HEK293 (cell line): Measurements from ENCODE around the gene EFNB1.

ENCODE experiments used
- TCF7L2 ChIP-seq: IDR thresholded peaks from 2 replicates; pipeline ENCODE4 v1.6.1; 2011; ENCODE audit warnings: low read depth, mild to moderate bottlenecking, inconsistent platforms, low read length, moderate library complexity, borderline replicate concordance
- ZNF146 ChIP-seq: fragments of 450-650 bp; formaldehyde crosslinking; IDR thresholded peaks from 2 replicates; pipeline ENCODE4 v1.5.1; 2016; ENCODE audit warnings: missing biosample characterization, missing genetic modification characterization
- ZNF184 ChIP-seq: fragments of 450-650 bp; IDR thresholded peaks from 2 replicates; pipeline ENCODE4 v1.5.1; 2018; ENCODE audit warnings: missing biosample characterization, mild to moderate bottlenecking, missing genetic modification characterization
- ZNF221 ChIP-seq: fragments of 450-650 bp; formaldehyde crosslinking; IDR thresholded peaks from 2 replicates; pipeline ENCODE4 v1.5.1; 2017; ENCODE audit warnings: missing biosample characterization, missing genetic modification characterization, borderline replicate concordance
- ZNF239 ChIP-seq: fragments of 450-650 bp; formaldehyde crosslinking; IDR thresholded peaks from 2 replicates; pipeline ENCODE4 v1.5.1; 2016; ENCODE audit warnings: missing biosample characterization, missing genetic modification characterization
- ZNF629 ChIP-seq: fragments of 450-650 bp; formaldehyde crosslinking; IDR thresholded peaks from 2 replicates; pipeline ENCODE4 v1.5.1; 2017; ENCODE audit warnings: missing biosample characterization, missing genetic modification characterization
- ZNF707 ChIP-seq: fragments of 450-650 bp; formaldehyde crosslinking; IDR thresholded peaks from 2 replicates; pipeline ENCODE4 v1.5.1; 2016; ENCODE audit warnings: missing biosample characterization, missing genetic modification characterization
- ZNF76 ChIP-seq: fragments of 450-650 bp; formaldehyde crosslinking; IDR thresholded peaks from 2 replicates; pipeline ENCODE4; 2016; ENCODE audit warnings: low read depth, missing biosample characterization, missing genetic modification characterization, borderline replicate concordance
- ZNF792 ChIP-seq: fragments of 450-650 bp; formaldehyde crosslinking; IDR thresholded peaks from 2 replicates; pipeline ENCODE4 v1.5.1; 2016; ENCODE audit warnings: missing biosample characterization, missing genetic modification characterization
- TF ChIP-seq, protein P1 (sequence below): fragments of 450-650 bp; formaldehyde crosslinking; IDR thresholded peaks from 2 replicates; pipeline ENCODE4 v1.5.1; 2016; ENCODE audit warnings: missing biosample characterization, missing genetic modification characterization

DNA sequence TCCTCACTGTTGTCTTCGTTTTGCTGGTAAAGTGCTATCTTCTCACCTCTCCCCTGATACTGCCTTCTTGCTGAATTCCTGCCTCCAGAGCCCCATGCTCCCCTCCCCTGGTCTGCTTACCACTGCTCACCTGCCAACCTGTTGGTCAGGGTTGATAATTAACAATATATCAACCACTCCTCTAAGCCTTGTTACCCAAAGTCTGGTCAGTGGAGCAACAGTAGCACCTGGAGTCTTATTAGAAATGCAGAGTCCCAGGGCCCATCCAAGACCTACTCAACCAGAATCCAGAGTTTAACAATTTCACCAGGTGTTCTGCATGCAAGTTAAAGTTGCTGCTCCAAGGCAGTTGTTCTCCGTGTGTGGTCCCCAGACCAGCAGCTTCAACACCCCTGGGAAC is 55.0 kb downstream of the EFNB1 start:
- TF ChIP-seq ZNF221 (no peak), TCF7L2 (no peak), ZNF629 (tag by site-specific recombination) (no peak), ZNF184 (tag by site-specific recombination) (no peak), ZNF76 (tag by site-specific recombination) (no peak), ZNF792 (tag by site-specific recombination) (no peak), ZNF239 (tag by site-specific recombination) (no peak), ZNF146 (no peak), ZNF707 (no peak)
- TF ChIP-seq, protein P1, sequence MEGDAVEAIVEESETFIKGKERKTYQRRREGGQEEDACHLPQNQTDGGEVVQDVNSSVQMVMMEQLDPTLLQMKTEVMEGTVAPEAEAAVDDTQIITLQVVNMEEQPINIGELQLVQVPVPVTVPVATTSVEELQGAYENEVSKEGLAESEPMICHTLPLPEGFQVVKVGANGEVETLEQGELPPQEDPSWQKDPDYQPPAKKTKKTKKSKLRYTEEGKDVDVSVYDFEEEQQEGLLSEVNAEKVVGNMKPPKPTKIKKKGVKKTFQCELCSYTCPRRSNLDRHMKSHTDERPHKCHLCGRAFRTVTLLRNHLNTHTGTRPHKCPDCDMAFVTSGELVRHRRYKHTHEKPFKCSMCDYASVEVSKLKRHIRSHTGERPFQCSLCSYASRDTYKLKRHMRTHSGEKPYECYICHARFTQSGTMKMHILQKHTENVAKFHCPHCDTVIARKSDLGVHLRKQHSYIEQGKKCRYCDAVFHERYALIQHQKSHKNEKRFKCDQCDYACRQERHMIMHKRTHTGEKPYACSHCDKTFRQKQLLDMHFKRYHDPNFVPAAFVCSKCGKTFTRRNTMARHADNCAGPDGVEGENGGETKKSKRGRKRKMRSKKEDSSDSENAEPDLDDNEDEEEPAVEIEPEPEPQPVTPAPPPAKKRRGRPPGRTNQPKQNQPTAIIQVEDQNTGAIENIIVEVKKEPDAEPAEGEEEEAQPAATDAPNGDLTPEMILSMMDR: no peak
